22Rv1 (cell line): ENCODE data around the gene KRTAP1-5.

Source experiments
- CTCF ChIP-seq: fragments of 450-650 bp; IDR thresholded peaks from 2 replicates; pipeline ENCODE4 v1.5.1; 2017; ENCODE audit warnings: mild to moderate bottlenecking
- ZFX ChIP-seq: fragments of 450-650 bp; IDR thresholded peaks from 2 replicates; pipeline ENCODE4 v1.6.1; 2017; ENCODE audit warnings: antibody characterized with exemption, borderline replicate concordance

GRCh38 chr17:41029633-41030245 is 2.7 kb upstream of the KRTAP1-5 start, which contains the start of gene KRTAP1-4:
- TF ChIP-seq CTCF, result no peak
- TF ChIP-seq ZFX, result no peak
